ENCODE results near the gene ATP13A3.

- TF ChIP-seq TOX (CRISPR knock-in tag; IDR thresholded peaks at IDR 0.05; ENCODE audit: borderline replicate concordance), result no peak
- no peak for TF ChIP-seq ZFP30 (CRISPR knock-in tag; IDR thresholded peaks at IDR 0.05)
- no peak for TF ChIP-seq PATZ1 (CRISPR knock-in tag; IDR thresholded peaks at IDR 0.05; ENCODE audit: borderline replicate concordance)
- no peak for TF ChIP-seq ARNTL (CRISPR knock-in tag; IDR thresholded peaks at IDR 0.05; ENCODE audit: borderline replicate concordance, low read depth)
- TF ChIP-seq GLIS3 (CRISPR knock-in tag; IDR thresholded peaks at IDR 0.05), result no peak
These were observed 87.6 kb downstream of the ATP13A3 start, which contains the start of gene GP5 for GRCh38 chr3:194399166-194399565.
